GM12873 (cell line): Measurements from ENCODE around the gene EIF2AK2.

Experiments
- CTCF ChIP-seq: IDR thresholded peaks from 2 replicates; pipeline ENCODE4 v1.5.1; 2012; ENCODE audit warnings: low read depth, mild to moderate bottlenecking, moderate library complexity, low read length, control low read depth; ENCODE audit not compliant: insufficient read depth; ENCODE audit errors: missing control alignments

The EIF2AK2 gene

GRCh38 chr2:37096568-37096967 lies 60.2 kb downstream of the EIF2AK2 start:
- TF ChIP-seq CTCF, result no peak

- TF ChIP-seq CTCF, result no peak
Observed at GRCh38 chr2:37091873-37092272, 64.9 kb downstream of the EIF2AK2 start.

- no peak for TF ChIP-seq CTCF
Observed at GRCh38 chr2:37090019-37090477, 66.7 kb downstream of the EIF2AK2 start.

GRCh38 chr2:37085731-37086147 lies 71.0 kb downstream of the EIF2AK2 start:
- no peak for TF ChIP-seq CTCF

- no peak for TF ChIP-seq CTCF
Observed at GRCh38 chr2:37084797-37085196, 72.0 kb downstream of the EIF2AK2 start.

- TF ChIP-seq CTCF, result no peak
Observed at GRCh38 chr2:37083873-37084794, 72.6 kb downstream of the EIF2AK2 start, which contains the start of the genes GPATCH11 and HEATR5B. TSS of gene GPATCH11 (plus strand) at chr2:37084518. CDS start at chr2:37088382, 3,864 bp downstream. TSS of gene HEATR5B (minus strand) at chr2:37084372. CDS start at chr2:37083414, 958 bp downstream.

GRCh38 chr2:37080689-37081088 lies 76.1 kb downstream of the EIF2AK2 start:
- no peak for TF ChIP-seq CTCF
